HepG2 (cell line): ENCODE data around the gene MSI2. TPM values are rescaled to one million over a fixed set of nuclear protein-coding genes. Genes with fewer than 3 reads are reported as not detected.

Experiments
- HDAC2 ChIP-seq: sonication (generic); formaldehyde crosslinking; IDR thresholded peaks from 2 replicates; pipeline ENCODE4 v1.4.0; 2020; ENCODE audit warnings: missing genetic modification reagents
- KLF15 ChIP-seq: sonication (generic); formaldehyde crosslinking; IDR thresholded peaks from 2 replicates; pipeline ENCODE4 v1.8.1; 2023; ENCODE audit warnings: borderline replicate concordance, mild to moderate bottlenecking, inconsistent platforms, missing genetic modification reagents, mixed read lengths
- PRPF4 ChIP-seq: fragments of 200-400 bp; formaldehyde crosslinking; IDR thresholded peaks from 2 replicates; pipeline ENCODE4 v1.6.1; 2016; ENCODE audit warnings: low read length, low read depth; ENCODE audit not compliant: poor library complexity, severe bottlenecking
- SNAPC2 ChIP-seq: sonication (generic); formaldehyde crosslinking; IDR thresholded peaks from 2 replicates; pipeline ENCODE4 v1.8.1; 2022; ENCODE audit warnings: mild to moderate bottlenecking, missing genetic modification reagents
- ZNF160 ChIP-seq: sonication (generic); formaldehyde crosslinking; IDR thresholded peaks from 2 replicates; pipeline ENCODE4 v1.8.0; 2022; ENCODE audit warnings: mild to moderate bottlenecking, inconsistent platforms, missing genetic modification reagents
- ZNF230 ChIP-seq: sonication (generic); formaldehyde crosslinking; IDR thresholded peaks from 2 replicates; pipeline ENCODE4 v1.4.0; 2020; ENCODE audit warnings: mild to moderate bottlenecking, missing genetic modification reagents
- ZNF3 ChIP-seq: IDR thresholded peaks from 2 replicates; pipeline ENCODE4 v1.7.0; 2017; ENCODE audit warnings: inconsistent platforms
- ZNF709 ChIP-seq: sonication (generic); formaldehyde crosslinking; IDR thresholded peaks from 2 replicates; pipeline ENCODE4 v1.5.0; 2020; ENCODE audit warnings: mild to moderate bottlenecking, missing genetic modification reagents
- ZNF772 ChIP-seq: sonication (generic); formaldehyde crosslinking; IDR thresholded peaks from 2 replicates; pipeline ENCODE4 v1.5.0; 2020; ENCODE audit warnings: mild to moderate bottlenecking, missing genetic modification reagents
- polyA plus RNA-seq, 8 experiments: library from polyadenylated mRNA; depleted of rRNA in 3 of 8; stranded (reverse) in 7 of 8; unstranded in 1 of 8; fragments of >200 nt; fragmentation: Illumina TruSeq in 4 of 8; extraction: Trizol in 4 of 8; gene quantifications; 2 replicates each; pipeline versions ENCODE4 v1.2.1 to v1.2.3, GENCODE V29; 2011 to 2016; ENCODE audit warnings: low read depth in 4 of 8, missing spikeins in 1 of 8, mixed read lengths in 1 of 8; ENCODE audit not compliant: insufficient read depth in 1 of 8
- total RNA-seq, 5 experiments: library from RNA; depleted of rRNA; stranded (reverse); fragments of >200 nt; fragmentation: Illumina TruSeq; extraction: Trizol; gene quantifications; 2 replicates each; pipeline ENCODE4 v1.2.3, GENCODE V29; 2016; ENCODE audit warnings: low read depth in 1 of 5
- TF ChIP-seq, protein P1 (sequence below): sonication (generic); formaldehyde crosslinking; IDR thresholded peaks from one replicate; pipeline ENCODE4 v1.5.1; 2020; ENCODE audit warnings: mild to moderate bottlenecking, missing genetic modification reagents; ENCODE audit errors: not compliant biosample characterization
- TF ChIP-seq, protein P2 (sequence below): sonication (generic); formaldehyde crosslinking; IDR thresholded peaks from 2 replicates; pipeline ENCODE4 v1.5.1; 2020; ENCODE audit warnings: mild to moderate bottlenecking, missing genetic modification reagents, moderate library complexity
- TF ChIP-seq, protein P3 (sequence below): sonication (generic); formaldehyde crosslinking; IDR thresholded peaks from 2 replicates; pipeline ENCODE4 v1.5.0; 2020; ENCODE audit warnings: mild to moderate bottlenecking, low read depth, missing genetic modification reagents, borderline replicate concordance
- TF ChIP-seq, protein P4 (sequence below): sonication (generic); formaldehyde crosslinking; IDR thresholded peaks from 2 replicates; pipeline ENCODE4 v1.4.0; 2020; ENCODE audit warnings: low read depth, mild to moderate bottlenecking, missing genetic modification reagents
- TF ChIP-seq, protein P5 (sequence below): sonication (generic); formaldehyde crosslinking; IDR thresholded peaks from 2 replicates; pipeline ENCODE4 v1.4.0; 2020; ENCODE audit warnings: mild to moderate bottlenecking, missing genetic modification reagents

MSI2 gene
- total and polyA plus RNA-seq, 2 of the 13 experiments (the other 11 are each of a cell fraction or from before 2014, with no cell fraction given), result 77.5 to 78.4 TPM

DNA sequence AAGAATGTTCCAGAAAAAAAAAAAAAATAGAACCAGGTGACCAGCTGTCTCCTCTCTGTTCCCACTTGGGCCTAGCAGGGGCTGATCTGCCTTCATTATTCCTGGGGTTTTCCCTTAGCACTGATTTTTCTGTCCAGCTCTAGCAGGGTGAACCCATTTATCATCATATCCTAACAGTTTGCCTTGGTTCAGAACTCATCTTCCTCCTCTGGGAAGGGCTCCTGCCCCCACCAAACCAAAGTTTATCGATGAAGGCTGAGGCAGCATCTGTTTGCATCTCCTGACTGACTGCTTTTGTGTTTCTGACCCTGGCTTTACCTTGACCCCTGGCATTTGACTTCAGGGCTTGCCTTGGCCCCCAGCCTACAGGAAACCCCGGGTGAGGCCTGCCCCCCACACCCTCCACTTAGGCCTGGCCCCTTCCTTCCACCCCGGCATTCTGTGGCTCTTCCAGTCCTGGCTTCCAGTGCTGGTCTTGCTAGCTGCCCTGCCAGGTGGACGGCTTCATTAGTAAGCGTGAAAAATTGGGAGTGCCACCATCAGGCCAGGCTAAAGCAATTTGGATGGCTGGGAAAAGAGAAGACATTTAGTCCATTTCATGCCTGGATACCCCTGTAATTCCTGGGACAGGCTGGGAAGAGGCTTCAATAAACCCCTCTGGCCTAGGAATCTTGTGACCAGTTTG lies 323.9 kb downstream of the MSI2 start (continued):
- TF ChIP-seq, protein P1, sequence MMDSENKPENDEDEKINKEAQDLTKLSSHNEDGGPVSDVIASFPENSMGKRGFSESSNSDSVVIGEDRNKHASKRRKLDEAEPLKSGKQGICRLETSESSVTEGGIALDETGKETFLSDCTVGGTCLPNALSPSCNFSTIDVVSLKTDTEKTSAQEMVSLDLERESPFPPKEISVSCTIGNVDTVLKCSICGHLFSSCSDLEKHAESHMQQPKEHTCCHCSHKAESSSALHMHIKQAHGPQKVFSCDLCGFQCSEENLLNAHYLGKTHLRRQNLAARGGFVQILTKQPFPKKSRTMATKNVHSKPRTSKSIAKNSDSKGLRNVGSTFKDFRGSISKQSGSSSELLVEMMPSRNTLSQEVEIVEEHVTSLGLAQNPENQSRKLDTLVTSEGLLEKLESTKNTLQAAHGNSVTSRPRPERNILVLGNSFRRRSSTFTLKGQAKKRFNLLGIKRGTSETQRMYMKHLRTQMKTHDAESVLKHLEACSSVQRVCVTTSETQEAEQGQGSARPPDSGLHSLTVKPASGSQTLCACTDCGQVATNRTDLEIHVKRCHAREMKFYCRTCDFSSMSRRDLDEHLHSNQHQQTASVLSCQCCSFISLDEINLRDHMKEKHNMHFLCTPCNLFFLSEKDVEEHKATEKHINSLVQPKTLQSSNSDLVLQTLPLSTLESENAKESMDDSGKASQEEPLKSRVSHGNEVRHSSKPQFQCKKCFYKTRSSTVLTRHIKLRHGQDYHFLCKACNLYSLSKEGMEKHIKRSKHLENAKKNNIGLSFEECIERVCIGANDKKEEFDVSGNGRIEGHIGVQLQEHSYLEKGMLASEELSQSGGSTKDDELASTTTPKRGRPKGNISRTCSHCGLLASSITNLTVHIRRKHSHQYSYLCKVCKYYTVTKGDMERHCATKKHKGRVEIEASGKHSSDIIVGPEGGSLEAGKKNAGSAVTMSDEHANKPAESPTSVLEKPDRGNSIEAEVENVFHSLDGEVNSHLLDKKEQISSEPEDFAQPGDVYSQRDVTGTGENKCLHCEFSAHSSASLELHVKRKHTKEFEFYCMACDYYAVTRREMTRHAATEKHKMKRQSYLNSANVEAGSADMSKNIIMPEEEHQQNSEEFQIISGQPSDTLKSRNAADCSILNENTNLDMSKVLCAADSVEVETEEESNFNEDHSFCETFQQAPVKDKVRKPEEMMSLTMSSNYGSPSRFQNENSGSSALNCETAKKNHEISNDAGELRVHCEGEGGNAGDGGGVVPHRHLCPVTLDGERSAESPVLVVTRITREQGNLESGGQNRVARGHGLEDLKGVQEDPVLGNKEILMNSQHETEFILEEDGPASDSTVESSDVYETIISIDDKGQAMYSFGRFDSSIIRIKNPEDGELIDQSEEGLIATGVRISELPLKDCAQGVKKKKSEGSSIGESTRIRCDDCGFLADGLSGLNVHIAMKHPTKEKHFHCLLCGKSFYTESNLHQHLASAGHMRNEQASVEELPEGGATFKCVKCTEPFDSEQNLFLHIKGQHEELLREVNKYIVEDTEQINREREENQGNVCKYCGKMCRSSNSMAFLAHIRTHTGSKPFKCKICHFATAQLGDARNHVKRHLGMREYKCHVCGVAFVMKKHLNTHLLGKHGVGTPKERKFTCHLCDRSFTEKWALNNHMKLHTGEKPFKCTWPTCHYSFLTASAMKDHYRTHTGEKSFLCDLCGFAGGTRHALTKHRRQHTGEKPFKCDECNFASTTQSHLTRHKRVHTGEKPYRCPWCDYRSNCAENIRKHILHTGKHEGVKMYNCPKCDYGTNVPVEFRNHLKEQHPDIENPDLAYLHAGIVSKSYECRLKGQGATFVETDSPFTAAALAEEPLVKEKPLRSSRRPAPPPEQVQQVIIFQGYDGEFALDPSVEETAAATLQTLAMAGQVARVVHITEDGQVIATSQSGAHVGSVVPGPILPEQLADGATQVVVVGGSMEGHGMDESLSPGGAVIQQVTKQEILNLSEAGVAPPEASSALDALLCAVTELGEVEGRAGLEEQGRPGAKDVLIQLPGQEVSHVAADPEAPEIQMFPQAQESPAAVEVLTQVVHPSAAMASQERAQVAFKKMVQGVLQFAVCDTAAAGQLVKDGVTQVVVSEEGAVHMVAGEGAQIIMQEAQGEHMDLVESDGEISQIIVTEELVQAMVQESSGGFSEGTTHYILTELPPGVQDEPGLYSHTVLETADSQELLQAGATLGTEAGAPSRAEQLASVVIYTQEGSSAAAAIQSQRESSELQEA, result no peak
- TF ChIP-seq PRPF4 (no peak), KLF15 (peak; percentile 85; the same call in 1 of the 2 replicates), HDAC2 (CRISPR knock-in tag) (peak; percentile 98), SNAPC2 (CRISPR knock-in tag) (no peak), ZNF230 (CRISPR knock-in tag) (no peak), ZNF709 (CRISPR knock-in tag) (peak; percentile 67), ZNF772 (CRISPR knock-in tag) (peak; percentile 89), ZNF3 (no peak), ZNF160 (0 out of 2 replicates have a peak, but pooled peaks have one; percentile 61)
- TF ChIP-seq, protein P2, sequence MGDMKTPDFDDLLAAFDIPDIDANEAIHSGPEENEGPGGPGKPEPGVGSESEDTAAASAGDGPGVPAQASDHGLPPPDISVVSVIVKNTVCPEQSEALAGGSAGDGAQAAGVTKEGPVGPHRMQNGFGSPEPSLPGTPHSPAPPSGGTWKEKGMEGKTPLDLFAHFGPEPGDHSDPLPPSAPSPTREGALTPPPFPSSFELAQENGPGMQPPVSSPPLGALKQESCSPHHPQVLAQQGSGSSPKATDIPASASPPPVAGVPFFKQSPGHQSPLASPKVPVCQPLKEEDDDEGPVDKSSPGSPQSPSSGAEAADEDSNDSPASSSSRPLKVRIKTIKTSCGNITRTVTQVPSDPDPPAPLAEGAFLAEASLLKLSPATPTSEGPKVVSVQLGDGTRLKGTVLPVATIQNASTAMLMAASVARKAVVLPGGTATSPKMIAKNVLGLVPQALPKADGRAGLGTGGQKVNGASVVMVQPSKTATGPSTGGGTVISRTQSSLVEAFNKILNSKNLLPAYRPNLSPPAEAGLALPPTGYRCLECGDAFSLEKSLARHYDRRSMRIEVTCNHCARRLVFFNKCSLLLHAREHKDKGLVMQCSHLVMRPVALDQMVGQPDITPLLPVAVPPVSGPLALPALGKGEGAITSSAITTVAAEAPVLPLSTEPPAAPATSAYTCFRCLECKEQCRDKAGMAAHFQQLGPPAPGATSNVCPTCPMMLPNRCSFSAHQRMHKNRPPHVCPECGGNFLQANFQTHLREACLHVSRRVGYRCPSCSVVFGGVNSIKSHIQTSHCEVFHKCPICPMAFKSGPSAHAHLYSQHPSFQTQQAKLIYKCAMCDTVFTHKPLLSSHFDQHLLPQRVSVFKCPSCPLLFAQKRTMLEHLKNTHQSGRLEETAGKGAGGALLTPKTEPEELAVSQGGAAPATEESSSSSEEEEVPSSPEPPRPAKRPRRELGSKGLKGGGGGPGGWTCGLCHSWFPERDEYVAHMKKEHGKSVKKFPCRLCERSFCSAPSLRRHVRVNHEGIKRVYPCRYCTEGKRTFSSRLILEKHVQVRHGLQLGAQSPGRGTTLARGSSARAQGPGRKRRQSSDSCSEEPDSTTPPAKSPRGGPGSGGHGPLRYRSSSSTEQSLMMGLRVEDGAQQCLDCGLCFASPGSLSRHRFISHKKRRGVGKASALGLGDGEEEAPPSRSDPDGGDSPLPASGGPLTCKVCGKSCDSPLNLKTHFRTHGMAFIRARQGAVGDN (CRISPR knock-in tag), result peak; percentile 98
- TF ChIP-seq, protein P3, sequence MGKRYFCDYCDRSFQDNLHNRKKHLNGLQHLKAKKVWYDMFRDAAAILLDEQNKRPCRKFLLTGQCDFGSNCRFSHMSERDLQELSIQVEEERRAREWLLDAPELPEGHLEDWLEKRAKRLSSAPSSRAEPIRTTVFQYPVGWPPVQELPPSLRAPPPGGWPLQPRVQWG (CRISPR knock-in tag), result no peak
- TF ChIP-seq, protein P4, sequence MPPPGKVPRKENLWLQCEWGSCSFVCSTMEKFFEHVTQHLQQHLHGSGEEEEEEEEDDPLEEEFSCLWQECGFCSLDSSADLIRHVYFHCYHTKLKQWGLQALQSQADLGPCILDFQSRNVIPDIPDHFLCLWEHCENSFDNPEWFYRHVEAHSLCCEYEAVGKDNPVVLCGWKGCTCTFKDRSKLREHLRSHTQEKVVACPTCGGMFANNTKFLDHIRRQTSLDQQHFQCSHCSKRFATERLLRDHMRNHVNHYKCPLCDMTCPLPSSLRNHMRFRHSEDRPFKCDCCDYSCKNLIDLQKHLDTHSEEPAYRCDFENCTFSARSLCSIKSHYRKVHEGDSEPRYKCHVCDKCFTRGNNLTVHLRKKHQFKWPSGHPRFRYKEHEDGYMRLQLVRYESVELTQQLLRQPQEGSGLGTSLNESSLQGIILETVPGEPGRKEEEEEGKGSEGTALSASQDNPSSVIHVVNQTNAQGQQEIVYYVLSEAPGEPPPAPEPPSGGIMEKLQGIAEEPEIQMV (CRISPR knock-in tag), result peak; percentile 31; the same call in 1 of the 2 replicates
- TF ChIP-seq, protein P5, sequence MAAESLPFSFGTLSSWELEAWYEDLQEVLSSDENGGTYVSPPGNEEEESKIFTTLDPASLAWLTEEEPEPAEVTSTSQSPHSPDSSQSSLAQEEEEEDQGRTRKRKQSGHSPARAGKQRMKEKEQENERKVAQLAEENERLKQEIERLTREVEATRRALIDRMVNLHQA (CRISPR knock-in tag), result 0 out of 2 replicates have a peak, but pooled peaks have one; percentile 22
